GM23338 (cell line): Measurements from ENCODE around the gene NACA2. TPM values are rescaled to one million over a fixed set of nuclear protein-coding genes. Genes with fewer than 3 reads are reported as not detected.
"Not testable (repeated sequence)": the region's sequence is repeated elsewhere in the genome, so short reads cannot be mapped to it uniquely, and the experiment has no call there.

Experiments used
- ATAC-seq: fragments of 200-7000 bp; cut with Tn5 transposase; 3 replicates; pipeline ENCODE4 v1.9.1; 2020
- DNase-seq: peaks from one replicate; pipeline ENCODE4 v3.0.0-alpha.2; 2015; ENCODE audit warnings: low spot score
- H2AFZ ChIP-seq: fragments of 200-600 bp; sonication (generic); 2 replicates; pipeline ENCODE4 v1.8.0; 2016; ENCODE audit warnings: antibody characterized with exemption, mild to moderate bottlenecking, moderate library complexity
- H3F3A ChIP-seq: fragments of 200-600 bp; sonication (generic); replicated peaks from 2 replicates; pipeline ENCODE4 v1.8.0; 2017; ENCODE audit warnings: antibody characterized with exemption, mixed run types, low read depth
- H3K27ac ChIP-seq: fragments of 200-600 bp; sonication (generic); 2 replicates; pipeline ENCODE4 v1.6.1; 2016; ENCODE audit warnings: low read depth
- H3K27me3 ChIP-seq: fragments of 200-600 bp; sonication (generic); 2 replicates; pipeline ENCODE4 v1.8.0; 2016; ENCODE audit warnings: mild to moderate bottlenecking, mixed run types, moderate library complexity; ENCODE audit not compliant: insufficient read depth
- H3K36me3 ChIP-seq: fragments of 200-600 bp; sonication (generic); 2 replicates; pipeline ENCODE4 v1.8.0; 2016; ENCODE audit warnings: mild to moderate bottlenecking; ENCODE audit not compliant: insufficient read depth
- H3K4me1 ChIP-seq: fragments of 200-600 bp; sonication (generic); 2 replicates; pipeline ENCODE4 v1.8.0; 2016; ENCODE audit warnings: mild to moderate bottlenecking, moderate library complexity; ENCODE audit not compliant: insufficient read depth
- H3K4me2 ChIP-seq: fragments of 200-600 bp; sonication (generic); 2 replicates; pipeline ENCODE4 v1.7.1; 2017; ENCODE audit warnings: mixed run types
- H3K4me3 ChIP-seq: fragments of 200-600 bp; sonication (generic); 2 replicates; pipeline ENCODE4 v1.6.1; 2016; ENCODE audit warnings: mixed run types
- H3K79me2 ChIP-seq: fragments of 200-600 bp; sonication (generic); replicated peaks from 2 replicates; pipeline ENCODE4 v1.8.0; 2017; ENCODE audit warnings: mild to moderate bottlenecking; ENCODE audit not compliant: insufficient read depth
- H3K9me2 ChIP-seq: fragments of 200-600 bp; sonication (generic); 2 replicates; pipeline ENCODE4 v1.8.0; 2017; ENCODE audit not compliant: insufficient read depth
- H4K20me1 ChIP-seq: fragments of 200-600 bp; sonication (generic); replicated peaks from 2 replicates; pipeline ENCODE4 v1.8.0; 2017; ENCODE audit warnings: mild to moderate bottlenecking; ENCODE audit not compliant: insufficient read depth
- H3K27ac Mint-ChIP-seq: 2 replicates; pipeline ENCODE4 v1.8.0; 2020; ENCODE audit warnings: inconsistent platforms, mild to moderate bottlenecking, moderate library complexity, mixed read lengths
- H3K27me3 Mint-ChIP-seq: 3 replicates; pipeline ENCODE4 v1.8.0; 2022; ENCODE audit warnings: low read depth, mild to moderate bottlenecking, moderate library complexity, mixed read lengths, inconsistent platforms; ENCODE audit not compliant: insufficient read depth, poor library complexity
- H3K36me3 Mint-ChIP-seq: 3 replicates; pipeline ENCODE4 v1.8.0; 2021; ENCODE audit warnings: low read depth, mild to moderate bottlenecking, inconsistent platforms, moderate library complexity, mixed read lengths
- H3K4me1 Mint-ChIP-seq: 3 replicates; pipeline ENCODE4 v1.8.0; 2020; ENCODE audit warnings: mild to moderate bottlenecking, inconsistent platforms, mixed read lengths
- H3K4me3 Mint-ChIP-seq: 3 replicates; pipeline ENCODE4 v1.8.0; 2021; ENCODE audit warnings: moderate library complexity, mild to moderate bottlenecking, inconsistent platforms, mixed read lengths
- H3K9me3 Mint-ChIP-seq: 3 replicates; pipeline ENCODE4 v1.8.0; 2020; ENCODE audit warnings: moderate library complexity, mild to moderate bottlenecking, inconsistent platforms, mixed read lengths
- CTCF ChIP-seq, 2 experiments: fragments of 200-600 bp in 1 of 2; sonication (generic) in 1 of 2; conservative IDR thresholded peaks; 2 replicates each; pipeline versions ENCODE4 v1.5.1 to v1.6.1; 2016 to 2017; ENCODE audit warnings: antibody characterized with exemption in 2 of 2, low read depth in 2 of 2, mild to moderate bottlenecking in 2 of 2, moderate library complexity in 1 of 2
- ETS1 ChIP-seq: IDR thresholded peaks from 2 replicates; pipeline ENCODE4 v1.6.1; 2016; ENCODE audit warnings: antibody characterized with exemption
- EZH2 ChIP-seq: fragments of 200-600 bp; sonication (generic); IDR thresholded peaks from one replicate; pipeline ENCODE4 v1.8.0; 2017; ENCODE audit warnings: antibody characterized with exemption, mild to moderate bottlenecking, low read depth; ENCODE audit not compliant: unreplicated experiment
- JUNB ChIP-seq: IDR thresholded peaks from one replicate; pipeline ENCODE4 v1.6.1; 2016; ENCODE audit warnings: antibody characterized with exemption; ENCODE audit not compliant: unreplicated experiment
- POLR2AphosphoS5 ChIP-seq: IDR thresholded peaks from 2 replicates; pipeline ENCODE4 v1.6.1; 2016; ENCODE audit warnings: antibody characterized with exemption, low read depth
- STAT1 ChIP-seq: IDR thresholded peaks from one replicate; pipeline ENCODE4 v1.6.1; 2016; ENCODE audit warnings: antibody characterized with exemption; ENCODE audit not compliant: unreplicated experiment
- ZNF114 ChIP-seq: fragments of 250-450 bp; sonication (Bioruptor Pico); IDR thresholded peaks from 2 replicates; pipeline ENCODE4 v1.5.0; 2020; ENCODE audit warnings: mild to moderate bottlenecking, moderate library complexity
- ZNF462 ChIP-seq: fragments of 250-450 bp; sonication (Bioruptor Pico); IDR thresholded peaks from 2 replicates; pipeline ENCODE4 v1.5.0; 2020; ENCODE audit warnings: mild to moderate bottlenecking, moderate library complexity
- polyA plus RNA-seq: library from polyadenylated mRNA; unstranded; fragments of >200 nt; fragmentation: Nextera tagmentation; extraction: Ambion mirVana; gene quantifications from 2 replicates; pipeline ENCODE4 v1.2.1, GENCODE V29; 2016
- total RNA-seq: library from RNA; depleted of rRNA; stranded (reverse); fragments of >200 nt; shearing (Covaris generic); gene quantifications from 2 replicates; pipeline ENCODE4 v1.2.3, GENCODE V29; 2014

NACA2 gene
- total and polyA plus RNA-seq, 2 experiments from 2014 or later: 0.65 TPM; not detected in 1

GRCh38 chr17:61587807-61588660, 3.0 kb downstream of the NACA2 start (continued):
- TF ChIP-seq ZNF462 (CRISPR knock-in tag): no peak
- TF ChIP-seq POLR2AphosphoS5: no peak
- no peak for TF ChIP-seq ZNF114 (CRISPR knock-in tag)
- no peak for TF ChIP-seq STAT1
- TF ChIP-seq JUNB: no peak

DNA sequence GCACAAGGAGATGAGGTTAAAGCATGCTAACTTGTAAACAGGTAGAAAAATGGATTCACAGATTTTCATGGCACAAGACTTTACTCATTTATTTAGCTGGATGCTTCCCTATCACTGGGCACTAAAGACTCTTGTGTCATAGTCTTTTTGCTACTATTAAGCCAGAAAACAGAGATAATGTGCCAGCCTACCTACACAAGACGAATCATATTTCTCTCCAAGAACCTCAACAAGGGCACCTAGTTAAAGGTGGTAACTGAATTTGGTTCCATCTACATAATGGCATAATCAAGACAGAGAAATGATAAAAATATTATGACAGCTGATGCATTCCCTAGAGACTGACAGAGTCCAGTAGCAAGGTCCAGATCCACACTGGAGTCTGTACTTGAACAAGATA, 3.8 kb downstream of the NACA2 start:
- no peak for TF ChIP-seq ETS1
- no peak for TF ChIP-seq STAT1
- no peak for TF ChIP-seq POLR2AphosphoS5
- no peak for TF ChIP-seq CTCF (conservative IDR thresholded peaks at IDR 0.05; ENCODE audit: low read depth in 2 of 2)
- no peak for TF ChIP-seq ZNF114 (CRISPR knock-in tag)
- no peak for TF ChIP-seq EZH2
- H3K79me2 ChIP-seq: no peaks in the 10 kb centered on the region
- H4K20me1 ChIP-seq: no peaks in the 10 kb centered on the region
- Mint-ChIP-seq H3K9me3 (no peaks in the 10 kb centered on the region), H3K27ac (no peak overlapping the region), H3K4me1 (no peaks in the 10 kb centered on the region), H3K27me3 (no peaks in the 10 kb centered on the region), H3K4me3 (no peak overlapping the region), H3K36me3 (no peaks in the 10 kb centered on the region)
- DNase-seq (no peak), ATAC-seq (no peak)
- H3K4me3 ChIP-seq: no peak overlapping the region
- H3K4me1 ChIP-seq: no peaks in the 10 kb centered on the region
- H3K27me3 ChIP-seq: no peaks in the 10 kb centered on the region
- H3K4me2 ChIP-seq: no peak overlapping the region
- H3K9me2 ChIP-seq: peaks cover 5% of the 10 kb centered on the region; the same call in 1 of the 2 replicates
- no peak overlapping the region for H2AFZ ChIP-seq
- no peaks in the 10 kb centered on the region for H3K36me3 ChIP-seq
- H3K27ac ChIP-seq: no peak overlapping the region
- no peaks in the 10 kb centered on the region for H3F3A ChIP-seq

DNA sequence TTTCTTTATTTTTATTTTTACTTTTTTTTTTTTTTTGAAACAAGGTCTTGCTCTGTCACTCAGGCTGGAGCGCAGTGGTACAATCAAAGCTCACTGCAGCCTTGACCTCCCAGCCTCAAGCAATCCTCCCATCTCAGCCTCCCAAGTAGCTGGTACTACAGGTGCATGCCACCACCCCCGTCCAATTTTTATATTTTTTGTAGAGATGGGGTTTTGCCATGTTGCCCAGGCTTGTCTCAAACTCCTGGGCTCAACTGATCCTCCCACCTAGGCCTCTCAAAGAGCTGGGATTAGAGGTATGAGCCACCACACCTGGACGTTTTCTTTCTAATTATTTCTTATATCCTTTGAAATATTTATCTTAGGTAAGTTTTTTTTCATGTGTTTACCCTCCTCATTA, 4.4 kb downstream of the NACA2 start:
- not testable (repeated sequence) for H3K36me3 ChIP-seq, DNase-seq, ATAC-seq, H3K79me2 ChIP-seq, H3K9me3 Mint-ChIP-seq, H4K20me1 ChIP-seq, H3K9me2 ChIP-seq, H3K4me1 ChIP-seq, H3K36me3 Mint-ChIP-seq, H3K27me3 Mint-ChIP-seq, H3K4me1 Mint-ChIP-seq, H3K4me3 ChIP-seq, H3K27ac ChIP-seq, H2AFZ ChIP-seq, H3K27ac Mint-ChIP-seq, H3K27me3 ChIP-seq, H3K4me2 ChIP-seq, H3F3A ChIP-seq, H3K4me3 Mint-ChIP-seq
